Stimulated activated naive CD4-positive, alpha-beta T cell (primary cell): ENCODE results near the gene IER3IP1.
"Not testable (repeated sequence)": the region's sequence is repeated elsewhere in the genome, so short reads cannot be mapped to it uniquely, and the experiment has no call there.

Experiments
- DNase-seq, 6 experiments: peaks; one replicate each; lab custom pipeline; 2025; lab: John Stamatoyannopoulos, UW

Gene IER3IP1

GRCh38 chr18:47175898-47176575 lies at the start of gene IER3IP1:
IER3IP1 (minus strand) TSS chr18:47176364; CDS start chr18:47176277, 87 bp downstream.
- peak; percentile 73 to 88 (median 81) for DNase-seq

DNA sequence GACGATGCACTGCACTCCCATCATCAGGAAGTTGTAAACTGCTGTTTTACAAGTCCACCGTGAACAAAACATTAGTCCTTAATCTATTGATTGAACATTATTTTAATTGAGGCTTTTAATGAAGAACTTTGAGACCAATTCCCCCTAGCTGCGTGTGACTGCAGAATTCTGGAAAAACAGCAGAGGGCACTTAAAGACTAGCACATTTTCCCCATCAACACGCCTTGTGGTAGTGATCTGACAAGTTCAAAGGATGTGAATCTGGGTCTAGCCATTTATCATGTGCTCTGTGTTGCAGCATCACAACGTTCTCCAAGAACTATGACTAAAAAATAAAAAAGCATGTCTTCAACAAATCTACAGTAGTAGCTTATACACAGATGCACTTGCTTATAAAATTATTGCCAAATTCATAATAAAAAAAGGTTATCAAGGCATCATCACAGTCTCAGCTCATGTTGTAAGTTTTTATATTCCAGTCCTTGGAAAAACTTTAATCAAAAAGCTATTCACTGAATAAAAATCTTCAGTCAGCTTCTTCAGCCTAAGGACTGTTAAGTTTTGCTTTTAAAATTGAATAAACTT lies 39.5 kb upstream of the IER3IP1 start:
- peak in 2 of 6 experiments; percentile 1 to 10 for DNase-seq

- no peak for DNase-seq
Observed at GRCh38 chr18:47209171-47209570, 33.0 kb upstream of the IER3IP1 start.

- DNase-seq, result no peak
Observed at GRCh38 chr18:47206945-47207637, 30.9 kb upstream of the IER3IP1 start.

DNA sequence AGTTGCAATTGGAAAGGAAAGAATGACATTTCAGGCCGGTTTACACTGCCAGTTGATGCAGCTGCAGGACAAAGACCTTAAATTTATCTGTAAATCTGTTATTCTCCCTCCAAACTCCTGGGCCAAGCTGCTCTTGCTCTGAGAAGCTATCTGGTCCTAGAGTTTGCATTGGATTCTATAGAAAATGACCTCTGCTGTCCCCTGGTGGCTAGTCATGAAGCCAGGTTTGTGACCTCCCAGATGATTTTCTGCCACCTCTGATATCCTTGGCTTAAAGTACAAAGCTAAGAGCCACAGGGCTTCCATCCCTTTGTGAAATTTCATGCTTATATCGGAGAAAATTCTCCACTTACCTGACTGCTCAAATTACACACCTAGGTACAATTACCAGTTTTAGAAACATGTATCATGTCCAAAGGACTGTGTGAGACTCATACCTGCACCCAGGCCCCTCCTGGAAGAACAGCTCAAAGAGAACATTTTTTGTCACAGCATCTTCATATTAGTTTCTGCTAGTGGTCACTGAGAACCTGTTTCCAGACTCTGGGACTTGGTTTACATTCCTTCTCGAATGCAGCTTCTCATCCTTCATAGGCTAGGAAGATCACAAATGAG lies 28.9 kb upstream of the IER3IP1 start:
- DNase-seq, result peak in 4 of 6 experiments; percentile 3 to 34 (median 17)

- DNase-seq, result no peak
Observed at GRCh38 chr18:47203626-47204464, 27.7 kb upstream of the IER3IP1 start.

GRCh38 chr18:47195961-47196360 lies 19.8 kb upstream of the IER3IP1 start:
- DNase-seq, result not testable (repeated sequence)

DNA sequence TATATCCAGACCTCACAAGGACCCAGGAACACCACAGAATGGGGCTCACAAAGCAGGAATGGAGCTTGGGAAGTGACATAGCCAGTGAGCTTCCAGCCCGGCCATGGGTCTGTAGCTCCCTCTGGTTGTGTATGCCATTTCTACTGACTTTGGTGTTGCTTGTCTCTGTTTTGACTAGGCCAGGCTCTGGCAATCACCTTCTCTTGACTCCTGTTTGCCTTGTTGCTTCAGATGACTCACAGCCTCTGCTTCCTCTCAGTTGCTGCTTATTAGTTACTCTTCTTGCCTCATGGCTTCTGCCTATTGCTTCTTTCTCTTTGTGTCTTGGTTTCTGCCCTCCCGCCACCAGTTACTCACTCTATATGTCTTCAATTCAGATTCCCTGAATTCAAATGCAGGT lies 15.8 kb upstream of the IER3IP1 start:
- no peak for DNase-seq

DNA sequence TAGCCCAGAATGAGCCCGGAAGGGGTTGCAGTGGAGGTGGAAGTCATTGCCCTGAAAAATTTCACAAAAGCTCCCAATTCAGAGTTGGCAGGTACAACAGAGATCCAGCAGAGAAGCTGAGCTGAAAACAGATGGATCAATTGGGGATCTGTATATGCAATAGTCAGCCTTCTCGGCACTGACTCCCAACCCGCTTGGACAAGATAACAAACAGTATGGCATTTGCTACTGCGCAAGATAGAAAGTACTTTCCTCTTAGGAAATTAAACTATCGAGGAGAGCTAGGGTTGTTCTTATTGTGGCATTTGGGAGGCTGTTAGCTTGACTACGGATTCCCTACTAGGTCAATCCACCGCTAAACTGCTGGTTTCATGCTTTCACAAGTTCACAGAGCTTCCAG lies 11.6 kb upstream of the IER3IP1 start:
- no peak for DNase-seq

- DNase-seq, result peak in 2 of 6 experiments; percentile 2 to 5
Observed at GRCh38 chr18:47184419-47185050, 8.4 kb upstream of the IER3IP1 start.

GRCh38 chr18:47182156-47182555 lies 6.0 kb upstream of the IER3IP1 start:
- DNase-seq, result not testable (repeated sequence)

- no peak for DNase-seq
Observed at GRCh38 chr18:47180765-47181164, 4.6 kb upstream of the IER3IP1 start.

- DNase-seq, result no peak
Observed at GRCh38 chr18:47179520-47179919, 3.4 kb upstream of the IER3IP1 start.

DNA sequence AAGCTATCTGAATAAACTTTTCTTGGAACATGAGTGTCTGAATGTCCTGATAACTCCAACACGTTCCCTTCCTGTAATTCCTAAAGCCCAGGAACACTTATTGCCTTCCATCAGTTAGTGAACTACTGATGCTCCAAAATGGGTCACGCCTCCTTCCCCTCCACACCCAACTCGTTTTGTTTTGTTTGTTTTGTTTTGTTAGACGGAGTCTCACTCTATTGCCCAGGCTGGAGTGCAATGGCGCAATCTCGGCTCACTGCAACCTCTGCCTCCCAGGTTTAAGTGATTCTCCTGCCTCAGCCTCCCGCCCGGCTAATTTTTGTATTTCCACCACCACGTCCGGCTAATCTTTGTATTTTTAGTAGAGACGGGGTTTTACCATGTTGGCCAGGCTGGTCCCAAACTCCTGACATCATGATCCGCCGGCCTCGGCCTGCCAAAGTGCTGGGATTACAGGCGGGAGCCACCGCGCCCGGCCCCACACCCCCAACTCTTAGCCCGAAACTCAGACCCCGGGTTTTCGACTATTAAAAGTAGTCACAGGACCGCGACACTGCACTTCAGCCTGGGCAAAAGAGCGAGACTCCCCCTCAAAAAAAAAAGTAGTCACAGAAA lies 774 bp downstream of the IER3IP1 start:
- DNase-seq, result no peak

DNA sequence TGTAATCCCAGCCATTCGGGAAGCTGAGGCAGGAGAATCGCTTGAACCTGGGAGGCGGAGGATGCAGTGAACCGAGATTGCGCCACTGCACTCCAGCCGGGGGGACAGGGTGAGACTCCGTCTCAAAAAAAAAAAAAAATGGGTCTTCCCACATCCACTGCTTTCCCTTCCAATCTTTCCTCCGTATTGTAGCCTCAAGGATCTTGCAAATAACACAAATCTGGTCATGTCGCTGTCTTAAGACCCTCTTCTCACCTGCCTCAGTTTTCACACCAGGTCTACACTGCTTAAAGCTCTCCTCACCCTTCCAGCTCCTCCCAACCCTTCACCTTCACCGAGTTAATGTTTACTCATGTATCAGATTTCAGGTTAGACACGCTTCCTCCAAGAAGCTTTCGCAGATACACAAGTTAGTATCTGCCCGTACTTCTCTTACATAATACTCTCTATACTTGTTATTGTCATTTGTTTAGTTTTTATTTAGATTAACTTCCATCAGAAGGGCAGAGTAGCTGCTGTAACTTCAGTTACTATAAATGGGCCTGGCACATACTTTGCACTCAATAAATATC lies 1.5 kb downstream of the IER3IP1 start:
- DNase-seq, result no peak

DNA sequence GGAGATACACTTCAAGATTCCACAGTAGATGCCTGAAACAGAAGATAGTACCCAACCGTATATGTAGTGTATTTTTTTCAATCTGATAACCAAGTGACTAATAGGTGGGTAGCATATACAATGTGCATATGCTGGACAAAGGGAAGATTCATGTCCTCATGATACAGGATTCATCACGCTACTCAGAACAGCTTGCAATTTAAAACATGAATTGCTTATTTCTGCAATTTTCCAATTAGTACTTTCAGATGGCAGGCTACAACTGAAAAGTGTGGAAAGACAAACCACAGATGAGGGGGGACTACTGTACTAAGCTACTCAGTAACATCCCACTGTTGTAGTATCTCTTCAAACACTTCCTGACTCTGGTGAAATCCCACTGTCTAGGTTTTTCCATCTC lies 3.7 kb downstream of the IER3IP1 start:
- no peak for DNase-seq

DNA sequence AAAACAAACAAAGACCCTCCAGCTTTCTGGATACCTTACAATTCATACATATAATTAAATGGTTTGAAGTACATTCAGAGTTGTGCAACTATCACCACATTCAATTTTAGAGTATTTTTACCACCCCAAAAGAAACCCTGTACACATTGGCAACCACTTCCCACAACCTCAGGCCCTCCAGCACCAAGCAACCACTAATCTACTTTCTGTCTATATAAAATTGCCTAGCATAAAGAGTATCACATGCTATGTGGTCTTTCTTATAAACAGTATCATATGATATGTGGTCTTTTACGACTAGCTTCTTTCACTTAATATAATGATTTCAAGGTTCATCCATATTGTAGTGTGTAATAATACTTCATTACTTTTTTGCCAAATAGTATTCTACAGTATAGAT lies 7.3 kb downstream of the IER3IP1 start:
- DNase-seq, result no peak

DNA sequence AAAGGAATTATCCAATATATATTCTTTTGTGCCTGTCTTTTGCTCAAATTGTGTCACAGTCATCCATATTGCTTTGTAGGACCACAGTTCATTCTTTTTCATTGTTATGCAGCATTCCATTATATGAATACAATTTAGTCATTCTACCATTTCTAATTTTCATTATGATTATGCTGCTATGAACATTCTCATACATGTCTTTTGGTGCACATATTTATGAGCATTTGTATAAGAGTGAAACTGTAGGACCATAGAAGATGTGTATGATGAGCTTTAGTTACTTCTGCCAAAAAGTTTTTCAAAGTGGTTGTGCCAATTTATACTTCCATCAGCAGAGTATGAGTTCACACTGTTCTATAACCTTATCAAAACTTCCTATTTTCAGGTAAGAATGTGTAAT lies 7.7 kb downstream of the IER3IP1 start:
- DNase-seq, result no peak

GRCh38 chr18:47166294-47166693 lies 9.9 kb downstream of the IER3IP1 start:
- DNase-seq, result no peak

GRCh38 chr18:47163241-47163640 lies 12.9 kb downstream of the IER3IP1 start:
- no peak for DNase-seq

GRCh38 chr18:47160256-47160655 lies 15.9 kb downstream of the IER3IP1 start:
- DNase-seq, result no peak
